ENCODE data around the gene LDLRAD4. TPM values are rescaled to one million over a fixed set of nuclear protein-coding genes. Genes with fewer than 3 reads are reported as not detected.

Gene LDLRAD4
- total and polyA plus RNA-seq, 8 donors: 14.1 to 26.6 (median 18.8) TPM

GRCh38 chr18:13406049-13406615 is 187.6 kb downstream of the LDLRAD4 start:
- Histone ChIP-seq H3K27ac (no peak overlapping the region), H3K4me3 (no peak overlapping the region), H3K36me3 (no peaks in the 10 kb centered on the region), H3K4me1 (no peaks in the 10 kb centered on the region), H3K9me3 (no peaks in the 10 kb centered on the region), H3K27me3 (no peaks in the 10 kb centered on the region)
- intact Hi-C loops (cut with DNase I): no loop called here
- ATAC-seq: no peak
- DNase-seq: no peak
- no peak for TF ChIP-seq CTCF (IDR thresholded peaks at IDR 0.05)

DNA sequence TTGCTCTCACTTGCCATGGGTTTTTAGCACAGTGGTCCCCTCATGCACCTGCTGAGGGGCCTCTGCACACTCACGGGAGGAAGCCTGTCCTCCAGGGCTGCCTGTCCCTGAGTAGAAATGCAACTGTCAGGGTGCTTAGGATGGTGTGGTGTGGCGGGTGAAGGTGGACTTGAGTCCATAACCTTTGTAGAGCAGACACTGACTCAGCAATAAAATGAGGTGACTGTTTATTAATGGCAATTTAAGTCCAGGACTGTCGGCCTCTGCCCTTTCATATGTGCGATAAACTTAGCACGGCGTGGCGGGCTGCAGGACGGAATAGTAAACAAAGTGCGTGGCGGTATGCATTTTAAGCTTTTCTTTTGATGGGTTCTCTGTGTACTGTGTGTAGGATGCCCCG is 188.2 kb downstream of the LDLRAD4 start:
- ATAC-seq (no peak), DNase-seq (no peak)
- Histone ChIP-seq H3K27ac (no peak overlapping the region), H3K4me3 (no peak overlapping the region), H3K27me3 (no peaks in the 10 kb centered on the region), H3K9me3 (peaks cover 0 to under 1% of the 10 kb centered on the region in 2 donors), H3K4me1 (no peaks in the 10 kb centered on the region), H3K36me3 (no peaks in the 10 kb centered on the region)
- intact Hi-C loops (cut with DNase I): no loop called here
- TF ChIP-seq CTCF (IDR thresholded peaks at IDR 0.05): no peak

DNA sequence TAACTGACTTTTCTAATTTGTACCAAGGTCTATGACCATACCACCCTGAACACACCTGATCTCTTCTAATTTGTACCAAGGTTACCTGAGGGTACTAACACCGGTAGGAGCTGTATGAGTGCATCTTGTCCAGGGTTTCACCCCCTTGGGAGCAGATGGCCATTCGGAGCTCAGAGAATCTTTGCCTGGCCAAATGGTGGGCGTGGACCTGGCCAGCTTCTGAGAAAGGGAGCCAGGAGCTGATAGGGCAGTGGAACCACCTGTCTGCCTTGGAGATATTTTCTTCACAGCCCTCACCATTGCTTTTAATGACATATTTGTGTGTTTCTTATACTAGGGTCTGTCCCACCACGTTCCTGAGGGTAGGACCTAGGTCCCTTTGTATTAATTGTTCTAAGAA is 188.9 kb downstream of the LDLRAD4 start:
- DNase-seq (no peak), ATAC-seq (no peak)
- no peak overlapping the region for H3K4me3 ChIP-seq
- H3K27ac ChIP-seq: no peak overlapping the region
- peaks cover 0 to 8% of the 10 kb centered on the region in 2 donors for H3K9me3 ChIP-seq
- intact Hi-C loops (cut with DNase I): no loop called here
- H3K36me3 ChIP-seq: no peaks in the 10 kb centered on the region
- H3K27me3 ChIP-seq: no peaks in the 10 kb centered on the region
- no peaks in the 10 kb centered on the region for H3K4me1 ChIP-seq
- no peak for TF ChIP-seq CTCF (IDR thresholded peaks at IDR 0.05)

DNA sequence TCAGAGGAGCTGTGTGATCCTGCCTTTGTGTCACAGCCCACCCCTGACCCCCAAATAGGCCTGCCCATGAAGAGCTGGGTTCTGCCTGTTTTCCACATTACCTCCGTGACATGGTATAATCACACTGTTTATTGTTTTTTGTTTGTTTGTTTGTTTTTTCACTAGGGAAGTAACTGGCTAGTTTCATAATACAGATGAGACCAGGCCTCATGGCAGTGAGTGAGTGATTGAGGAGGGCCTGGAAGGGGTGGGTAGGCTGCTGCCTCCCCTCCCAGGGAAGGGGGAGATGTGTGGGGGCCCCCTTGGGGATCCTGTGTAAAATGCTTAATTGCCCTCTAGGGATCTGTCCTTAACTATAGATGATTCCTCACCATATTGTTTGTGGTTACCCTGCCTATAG is 190.5 kb downstream of the LDLRAD4 start:
- no peak overlapping the region for H3K27ac ChIP-seq
- no peak for DNase-seq
- H3K4me3 ChIP-seq: no peak overlapping the region
- H3K27me3 ChIP-seq: no peaks in the 10 kb centered on the region
- no peak for ATAC-seq
- no peak for TF ChIP-seq CTCF (IDR thresholded peaks at IDR 0.05)
- no peaks in the 10 kb centered on the region for H3K4me1 ChIP-seq
- H3K9me3 ChIP-seq: peaks cover 0 to 11% of the 10 kb centered on the region in 2 donors
- intact Hi-C loops (cut with DNase I): no loop called here
- H3K36me3 ChIP-seq: no peaks in the 10 kb centered on the region

GRCh38 chr18:13409997-13410396 is 191.4 kb downstream of the LDLRAD4 start:
- Histone ChIP-seq H3K27ac (no peak overlapping the region), H3K27me3 (no peaks in the 10 kb centered on the region), H3K4me1 (no peaks in the 10 kb centered on the region), H3K9me3 (peaks cover 0 to 11% of the 10 kb centered on the region in 2 donors), H3K4me3 (no peak overlapping the region), H3K36me3 (no peaks in the 10 kb centered on the region)
- ATAC-seq (no peak), DNase-seq (no peak)
- intact Hi-C loops (cut with DNase I): no loop called here
- no peak for TF ChIP-seq CTCF (IDR thresholded peaks at IDR 0.05)
